Activated T-cell treated with anti-CD3 and anti-CD28 coated beads for 48 hours (primary cell): ENCODE measurements around the gene GNAI3.

Experiments
- DNase-seq: peaks from one replicate; pipeline ENCODE4 v3.0.0-alpha.2; 2020; ENCODE audit warnings: low read depth

GNAI3 gene

DNA sequence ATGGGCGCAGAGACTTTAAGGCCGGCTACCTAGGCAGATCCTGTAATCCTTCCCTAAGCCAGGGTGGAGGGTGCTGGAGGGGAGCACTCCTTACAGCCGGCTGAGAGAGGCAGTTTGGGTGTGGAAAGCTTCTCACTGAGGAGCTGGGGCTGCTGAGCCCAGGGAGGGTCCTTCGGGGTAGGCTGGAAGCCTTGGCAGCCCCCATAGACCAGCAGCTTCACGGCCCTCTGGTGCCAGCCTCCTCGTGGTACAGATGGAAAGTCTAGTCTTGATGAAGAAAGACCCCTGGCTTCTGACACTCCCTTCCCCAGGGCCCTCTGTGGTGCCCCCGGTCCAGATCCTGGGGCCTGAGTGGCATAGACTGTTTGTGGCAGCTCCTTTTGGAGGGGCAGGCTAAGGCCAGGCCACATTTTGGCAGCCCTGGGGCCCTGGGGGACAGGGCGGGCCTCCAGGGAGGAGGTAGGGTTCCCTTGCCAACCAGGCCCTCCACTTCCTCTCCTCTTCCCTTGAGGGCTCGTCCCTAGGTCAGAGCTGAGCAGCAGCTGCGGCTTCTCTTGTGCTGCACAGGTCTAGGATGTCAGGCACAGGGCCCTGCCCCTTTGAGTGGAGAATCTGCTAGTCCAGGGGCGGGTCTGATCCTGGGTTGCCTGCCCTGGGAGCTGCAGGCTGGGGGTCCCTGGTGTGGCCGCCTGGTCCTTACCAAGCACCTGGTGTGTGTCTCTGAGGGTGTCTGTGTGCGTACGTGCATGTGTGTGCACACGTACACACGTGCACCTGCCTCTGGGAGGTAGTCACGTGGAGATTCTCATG, 76.0 kb downstream of the GNAI3 start:
- DNase-seq: no peak

DNA sequence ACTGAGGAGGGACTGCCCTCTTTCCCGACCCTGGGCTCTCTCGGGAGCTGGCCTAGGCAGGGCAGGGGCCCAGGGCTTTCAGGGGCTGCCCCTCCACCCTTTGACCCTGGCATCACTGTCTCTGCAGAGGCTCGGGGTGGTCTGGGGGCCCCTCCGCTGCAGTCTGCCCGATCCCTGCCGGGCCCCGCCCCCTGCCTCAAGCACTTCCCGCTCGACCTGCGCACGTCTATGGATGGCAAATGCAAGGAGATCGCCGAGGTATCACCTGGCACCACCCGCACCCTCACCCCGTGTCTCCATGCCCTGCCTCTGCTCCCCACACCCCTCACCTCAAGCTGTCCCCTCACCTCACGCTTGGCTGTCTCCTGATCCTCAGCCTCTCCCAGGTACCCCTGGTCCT, 76.8 kb downstream of the GNAI3 start:
- DNase-seq: no peak

DNA sequence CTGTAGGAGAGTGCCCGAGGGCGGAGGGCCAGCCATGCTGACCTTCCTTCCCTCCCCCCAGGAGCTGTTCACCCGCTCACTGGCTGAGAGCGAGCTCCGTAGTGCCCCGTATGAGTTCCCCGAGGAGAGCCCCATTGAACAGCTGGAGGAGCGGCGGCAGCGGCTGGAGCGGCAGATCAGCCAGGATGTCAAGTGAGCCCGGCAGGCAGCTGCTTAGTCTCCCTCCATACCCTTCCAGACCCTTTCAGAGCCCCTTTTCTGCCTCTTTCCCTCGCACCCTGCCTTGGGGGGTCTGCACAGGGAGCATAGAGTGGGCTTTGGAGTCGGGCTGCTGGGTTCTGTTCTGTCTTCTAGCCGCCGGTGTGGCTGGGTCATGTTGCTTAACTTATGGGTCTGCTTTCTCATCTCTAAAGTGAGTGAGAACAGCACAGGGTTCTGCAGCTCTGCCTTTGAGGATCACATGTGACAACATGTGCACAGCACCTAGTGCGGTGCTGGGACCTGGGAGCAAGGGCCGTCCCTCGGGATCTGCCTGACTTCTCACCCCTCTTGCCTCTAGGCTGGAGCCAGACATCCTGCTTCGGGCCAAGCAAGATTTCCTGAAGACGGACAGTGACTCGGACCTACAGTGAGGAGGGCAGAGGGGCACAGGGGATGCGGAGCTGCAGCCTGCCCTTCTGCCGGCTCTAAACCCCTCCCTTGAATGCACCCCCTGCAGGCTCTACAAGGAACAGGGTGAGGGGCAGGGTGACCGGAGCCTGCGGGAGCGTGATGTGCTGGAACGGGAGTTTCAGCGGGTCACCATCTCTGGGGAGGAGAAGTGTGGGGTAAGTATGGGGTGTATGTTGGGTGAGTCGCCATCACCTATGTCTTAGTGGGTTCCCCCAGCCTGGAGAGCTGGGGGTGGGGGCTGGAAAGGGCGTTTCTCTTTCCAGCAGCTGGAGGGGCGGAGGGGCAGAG, 77.5 kb downstream of the GNAI3 start:
- DNase-seq: no peak

DNA sequence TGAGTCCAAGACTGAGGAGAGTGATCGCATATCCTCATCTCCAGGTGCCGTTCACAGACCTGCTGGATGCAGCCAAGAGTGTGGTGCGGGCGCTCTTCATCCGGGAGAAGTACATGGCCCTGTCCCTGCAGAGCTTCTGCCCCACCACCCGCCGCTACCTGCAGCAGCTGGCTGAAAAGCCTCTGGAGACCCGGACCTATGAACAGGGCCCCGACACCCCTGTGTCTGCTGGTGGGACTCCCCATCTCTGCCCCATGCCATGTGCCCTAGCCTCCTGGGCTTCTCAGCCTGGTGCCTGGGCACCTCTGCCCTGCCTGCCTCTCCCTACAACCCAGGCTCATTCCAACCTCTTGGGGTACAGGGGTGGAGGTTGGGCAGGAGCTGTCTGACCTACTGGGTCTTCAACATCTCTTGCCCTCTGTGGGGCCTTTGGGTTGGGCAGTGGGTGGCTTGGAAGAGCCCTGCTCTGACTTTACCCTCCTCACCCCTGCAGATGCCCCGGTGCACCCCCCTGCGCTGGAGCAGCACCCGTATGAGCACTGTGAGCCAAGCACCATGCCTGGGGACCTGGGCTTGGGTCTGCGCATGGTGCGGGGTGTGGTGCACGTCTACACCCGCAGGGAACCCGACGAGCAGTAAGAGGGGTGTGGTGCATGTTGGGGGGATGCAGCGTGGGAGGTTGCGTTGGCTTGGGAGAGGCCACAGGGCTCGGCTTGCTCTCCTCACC, 78.4 kb downstream of the GNAI3 start:
- DNase-seq: no peak

DNA sequence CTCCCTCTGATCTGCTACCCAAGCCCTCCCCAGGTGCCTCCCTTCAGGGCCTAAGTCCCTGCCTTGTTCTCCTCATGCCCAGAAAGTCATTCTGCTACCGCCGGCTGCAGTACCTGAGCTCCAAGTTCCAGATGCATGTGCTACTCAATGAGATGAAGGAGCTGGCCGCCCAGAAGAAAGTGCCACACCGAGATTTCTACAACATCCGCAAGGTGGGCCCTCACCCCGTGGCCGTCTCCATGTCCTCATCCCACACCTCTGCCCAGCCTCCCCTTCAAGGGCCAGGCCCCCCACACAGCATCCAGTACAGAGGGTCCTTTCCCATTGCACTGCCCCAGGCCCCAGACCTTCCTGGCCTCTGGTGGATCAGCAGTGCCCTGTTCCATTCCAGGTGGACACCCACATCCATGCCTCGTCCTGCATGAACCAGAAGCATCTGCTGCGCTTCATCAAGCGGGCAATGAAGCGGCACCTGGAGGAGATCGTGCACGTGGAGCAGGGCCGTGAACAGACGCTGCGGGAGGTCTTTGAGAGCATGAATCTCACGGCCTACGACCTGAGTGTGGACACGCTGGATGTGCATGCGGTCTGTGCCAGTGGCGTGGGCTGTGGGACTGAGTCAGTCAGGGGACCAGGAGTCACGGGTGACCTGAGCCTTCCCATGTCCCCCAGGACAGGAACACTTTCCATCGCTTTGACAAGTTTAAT, 79.4 kb downstream of the GNAI3 start:
- DNase-seq: no peak

DNA sequence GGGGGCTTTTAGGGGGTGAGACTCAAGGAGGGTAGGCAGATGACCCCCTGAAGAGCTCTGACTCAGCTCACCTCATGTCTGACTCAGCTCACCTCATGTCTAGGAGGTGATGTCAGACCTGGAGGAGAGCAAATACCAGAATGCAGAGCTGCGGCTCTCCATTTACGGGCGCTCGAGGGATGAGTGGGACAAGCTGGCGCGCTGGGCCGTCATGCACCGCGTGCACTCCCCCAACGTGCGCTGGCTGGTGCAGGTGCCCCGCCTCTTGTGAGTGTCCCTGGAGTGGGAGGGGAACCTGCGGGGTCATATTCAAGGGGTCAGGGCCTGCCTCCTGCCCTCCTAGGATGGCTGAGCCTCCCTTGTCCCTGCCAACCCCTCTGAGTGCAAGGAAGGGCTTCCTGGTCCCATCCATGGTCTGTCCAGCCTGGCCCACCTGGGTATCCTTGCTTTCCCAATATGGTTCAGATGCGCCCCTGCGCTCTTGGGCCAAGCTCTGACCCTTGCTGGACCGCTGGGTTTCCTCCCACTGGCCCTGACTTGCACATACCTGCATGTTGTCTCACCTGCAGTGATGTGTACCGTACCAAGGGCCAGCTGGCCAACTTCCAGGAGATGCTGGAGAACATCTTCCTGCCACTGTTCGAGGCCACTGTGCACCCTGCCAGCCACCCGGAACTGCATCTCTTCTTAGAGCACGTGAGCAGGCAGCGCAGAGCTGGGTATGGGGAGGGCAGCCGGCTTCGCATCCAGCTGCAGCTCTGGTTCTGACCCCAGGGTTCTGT, 80.3 kb downstream of the GNAI3 start:
- no peak for DNase-seq

DNA sequence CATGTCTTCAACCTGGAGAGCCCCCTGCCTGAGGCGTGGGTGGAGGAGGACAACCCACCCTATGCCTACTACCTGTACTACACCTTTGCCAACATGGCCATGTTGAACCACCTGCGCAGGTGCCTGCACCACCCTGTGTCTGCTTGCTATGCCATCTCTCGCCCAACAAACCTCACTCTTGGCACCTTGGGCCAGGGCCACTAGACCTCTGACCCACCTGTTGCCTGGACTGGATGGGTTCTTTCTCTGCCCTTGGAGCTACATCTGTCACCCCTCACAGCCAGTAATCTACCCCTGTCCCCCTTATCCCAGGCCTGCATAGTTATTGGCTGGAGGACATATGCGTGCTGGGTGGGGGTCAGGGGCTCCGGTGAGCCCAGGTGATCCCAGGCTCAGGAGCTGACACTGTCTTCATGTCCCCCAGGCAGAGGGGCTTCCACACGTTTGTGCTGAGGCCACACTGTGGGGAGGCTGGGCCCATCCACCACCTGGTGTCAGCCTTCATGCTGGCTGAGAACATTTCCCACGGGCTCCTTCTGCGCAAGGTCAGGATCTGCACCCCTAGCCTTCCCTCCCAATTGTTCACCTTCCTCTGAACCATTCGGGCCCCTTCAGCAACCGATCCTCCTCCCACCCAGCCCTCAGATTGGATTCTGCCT, 81.1 kb downstream of the GNAI3 start:
- no peak for DNase-seq

DNA sequence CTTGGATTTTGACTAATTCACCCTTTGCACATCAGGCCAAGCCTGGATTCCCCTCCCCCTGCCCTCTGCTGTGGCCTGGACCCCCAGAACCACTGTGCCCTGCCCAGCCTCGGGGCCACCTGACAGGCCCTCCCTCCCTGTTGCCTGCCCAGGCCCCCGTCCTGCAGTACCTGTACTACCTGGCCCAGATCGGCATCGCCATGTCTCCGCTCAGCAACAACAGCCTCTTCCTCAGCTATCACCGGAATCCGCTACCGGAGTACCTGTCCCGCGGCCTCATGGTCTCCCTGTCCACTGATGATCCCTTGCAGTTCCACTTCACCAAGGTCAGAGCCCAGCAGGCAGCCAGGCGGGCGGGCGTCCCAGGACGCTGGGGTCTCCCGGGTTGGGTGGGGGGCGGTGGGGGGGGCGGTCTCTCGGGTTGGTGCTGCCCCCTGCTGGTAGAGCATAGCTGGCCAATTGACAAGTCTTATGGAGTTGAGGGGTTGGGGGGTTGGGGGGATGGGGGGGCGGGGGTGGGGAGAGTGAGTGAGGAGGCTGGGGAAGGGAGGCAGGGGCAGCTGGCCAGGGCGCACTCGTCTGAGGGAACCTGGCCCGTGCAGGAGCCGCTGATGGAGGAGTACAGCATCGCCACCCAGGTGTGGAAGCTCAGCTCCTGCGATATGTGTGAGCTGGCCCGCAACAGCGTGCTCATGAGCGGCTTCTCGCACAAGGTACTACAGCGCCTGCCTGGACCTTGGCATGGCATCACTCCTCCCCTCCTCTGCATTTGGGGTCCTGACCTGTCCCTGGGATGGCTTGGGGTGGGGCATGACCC, 81.9 kb downstream of the GNAI3 start:
- no peak for DNase-seq

DNA sequence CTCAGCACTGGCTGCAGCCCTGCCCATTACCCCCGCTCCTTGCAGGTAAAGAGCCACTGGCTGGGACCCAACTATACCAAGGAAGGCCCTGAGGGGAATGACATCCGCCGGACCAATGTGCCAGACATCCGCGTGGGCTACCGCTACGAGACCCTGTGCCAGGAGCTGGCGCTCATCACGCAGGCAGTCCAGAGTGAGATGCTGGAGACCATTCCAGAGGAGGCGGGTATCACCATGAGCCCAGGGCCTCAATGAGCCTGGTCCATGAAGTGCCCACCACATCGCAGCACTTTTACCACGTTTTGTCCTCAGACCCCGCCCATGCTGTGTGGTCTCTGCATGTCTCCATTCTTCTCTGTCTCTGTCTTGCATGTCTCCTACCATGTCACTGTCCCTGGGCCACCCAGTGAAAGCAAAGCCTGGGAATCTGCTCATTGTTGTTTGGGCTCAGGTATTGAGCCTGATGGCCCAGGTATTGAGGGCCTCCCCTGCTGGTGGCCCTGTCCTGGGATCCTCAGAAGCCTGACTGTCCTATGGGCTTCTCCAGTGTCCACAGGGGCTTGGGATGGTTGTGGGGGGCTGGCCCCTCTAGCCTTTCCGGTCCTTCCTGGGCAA, 82.6 kb downstream of the GNAI3 start:
- DNase-seq: no peak

DNA sequence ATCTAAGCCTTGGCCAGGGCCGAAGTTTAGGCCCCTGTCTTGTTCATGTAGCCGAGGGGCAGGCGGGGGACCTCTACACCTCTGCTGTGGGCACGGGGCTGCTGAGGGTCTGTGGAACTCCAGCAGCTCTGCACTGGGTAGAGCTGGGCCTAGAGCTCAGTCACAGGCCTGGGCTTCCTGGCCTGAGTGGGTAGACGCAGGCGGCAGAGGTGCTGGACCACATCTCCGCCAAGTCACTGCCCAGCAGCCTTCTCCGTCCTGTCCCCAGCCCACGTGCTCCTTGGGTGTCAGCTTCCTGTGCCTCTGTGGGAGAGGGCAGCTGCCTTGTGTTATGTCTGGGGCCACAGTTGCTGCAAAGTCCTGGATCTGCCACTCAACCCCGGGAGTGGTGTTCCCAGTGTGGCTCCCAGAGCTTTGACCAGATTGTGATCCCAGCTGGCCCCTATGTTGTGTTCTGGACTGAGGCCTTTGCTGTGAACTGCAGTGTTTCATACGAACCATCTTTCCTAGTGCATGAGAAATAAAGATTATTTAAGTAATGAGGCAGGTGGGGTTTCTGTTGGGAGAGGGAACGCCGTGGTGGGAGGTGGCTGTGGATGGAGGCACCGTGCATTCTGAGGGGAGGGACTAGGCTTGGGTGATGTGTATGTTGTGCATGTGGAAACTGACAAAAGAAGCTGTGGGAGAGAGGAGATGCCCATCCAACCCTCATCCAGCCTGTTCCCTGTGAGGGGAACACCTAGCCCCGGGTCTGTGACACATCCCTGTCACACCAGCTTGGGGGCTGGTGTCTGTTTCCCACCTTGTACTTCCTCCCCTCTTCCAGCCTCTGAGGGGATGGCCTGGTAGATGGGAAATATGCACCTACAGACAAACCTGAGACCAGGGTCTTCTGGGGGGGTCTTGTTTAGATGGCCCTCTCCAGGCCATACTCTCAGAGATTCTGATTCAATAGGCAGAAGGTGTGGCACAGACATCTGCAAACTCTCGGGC, 83.4 kb downstream of the GNAI3 start:
- no peak for DNase-seq

DNA sequence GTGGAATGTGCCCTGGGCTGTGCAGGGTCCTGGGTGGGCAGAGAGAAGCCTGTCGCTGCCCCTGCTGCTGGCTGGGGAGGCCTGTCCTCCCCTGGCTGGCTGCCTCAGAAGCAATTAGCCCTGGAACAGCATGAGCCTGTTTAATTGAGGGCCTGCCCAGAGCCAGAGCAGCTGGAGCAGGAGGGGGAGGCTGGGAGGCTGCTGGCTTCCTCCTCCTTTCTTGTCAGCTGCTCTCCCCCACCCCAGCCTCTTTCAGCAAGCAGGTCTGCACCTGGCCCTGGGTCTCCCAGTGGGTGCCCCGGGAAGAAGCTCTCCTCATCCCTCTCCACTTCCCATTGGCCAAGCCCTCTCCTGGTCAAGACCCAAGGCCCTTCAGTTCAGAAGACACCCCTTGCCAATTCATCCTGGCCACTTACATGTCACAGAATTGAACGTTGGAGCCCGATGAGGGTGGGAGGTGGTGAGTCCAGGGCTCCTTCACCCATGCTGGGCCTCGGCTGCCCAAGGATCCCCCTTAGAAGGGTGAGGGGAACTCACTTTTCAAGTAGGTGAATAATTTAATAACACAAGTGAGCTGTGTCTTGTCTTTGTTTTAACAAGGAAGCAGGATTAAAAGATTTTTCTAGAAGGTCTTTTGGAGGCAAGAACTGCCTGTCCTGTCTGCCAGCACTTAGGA, 84.4 kb downstream of the GNAI3 start:
- no peak for DNase-seq

DNA sequence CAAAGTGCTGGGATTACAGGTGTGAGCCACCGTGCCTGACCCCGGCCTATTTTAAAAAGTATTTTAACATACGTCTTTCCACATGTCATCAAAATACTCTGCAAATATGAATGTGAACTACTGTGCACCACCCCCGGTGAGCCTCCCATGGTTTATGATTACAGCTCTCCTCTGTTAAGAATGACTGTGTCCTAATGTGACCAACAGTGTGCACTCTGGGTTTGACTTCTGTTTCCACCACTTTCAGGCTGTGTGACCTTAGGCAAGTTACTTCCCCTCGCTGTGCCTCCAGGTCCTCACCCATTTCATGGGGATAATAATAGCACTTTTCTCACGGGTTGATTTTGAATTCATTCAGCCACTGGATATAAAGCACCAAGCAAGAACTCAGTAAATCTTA, 85.9 kb downstream of the GNAI3 start:
- no peak for DNase-seq

DNA sequence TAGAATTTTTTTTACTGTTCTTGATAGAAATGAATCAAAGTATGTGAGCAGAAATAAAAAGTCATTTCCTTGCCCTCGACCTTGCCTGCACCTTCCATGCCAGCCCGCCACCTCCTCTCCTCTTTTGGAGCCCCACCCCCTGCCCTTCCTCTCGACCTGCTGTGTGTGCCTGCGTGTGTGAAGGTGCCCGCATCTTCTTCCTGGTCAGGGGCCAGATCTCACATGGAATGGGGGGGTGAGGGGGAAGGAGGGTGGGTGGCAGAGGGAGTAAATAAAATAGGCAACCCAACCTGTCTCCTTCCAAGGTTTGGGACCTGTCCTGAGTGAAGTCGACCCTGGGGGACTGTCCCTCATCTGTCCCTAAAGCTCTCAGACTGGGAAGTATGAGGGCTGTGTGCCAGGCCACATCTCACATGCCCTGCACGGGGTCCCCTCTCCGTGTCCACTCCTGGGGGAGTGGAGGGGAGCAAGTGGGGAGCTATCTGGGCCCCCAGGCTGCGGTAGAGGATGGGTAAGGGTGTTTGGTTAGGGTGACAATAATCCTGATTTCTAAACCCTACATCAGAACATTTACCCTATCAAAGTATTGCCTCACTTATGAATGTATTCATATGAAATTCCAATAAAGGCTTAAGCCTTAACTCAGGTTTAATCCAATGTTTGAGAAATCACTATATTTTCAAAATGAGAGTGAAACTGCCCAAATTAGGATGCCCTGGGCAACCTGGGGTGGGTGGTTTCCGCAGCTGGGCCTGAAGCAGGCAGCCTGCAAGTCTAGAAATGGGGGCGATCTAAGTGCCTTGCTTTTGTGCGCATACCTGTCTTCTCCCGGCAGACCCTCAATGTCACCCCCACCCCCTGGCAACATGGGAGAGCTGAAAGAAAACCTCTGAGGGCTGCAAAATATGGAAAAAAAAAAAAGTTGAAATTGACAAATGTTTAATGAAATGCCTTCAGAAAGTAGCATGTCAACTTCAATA, 86.6 kb downstream of the GNAI3 start:
- DNase-seq: no peak

DNA sequence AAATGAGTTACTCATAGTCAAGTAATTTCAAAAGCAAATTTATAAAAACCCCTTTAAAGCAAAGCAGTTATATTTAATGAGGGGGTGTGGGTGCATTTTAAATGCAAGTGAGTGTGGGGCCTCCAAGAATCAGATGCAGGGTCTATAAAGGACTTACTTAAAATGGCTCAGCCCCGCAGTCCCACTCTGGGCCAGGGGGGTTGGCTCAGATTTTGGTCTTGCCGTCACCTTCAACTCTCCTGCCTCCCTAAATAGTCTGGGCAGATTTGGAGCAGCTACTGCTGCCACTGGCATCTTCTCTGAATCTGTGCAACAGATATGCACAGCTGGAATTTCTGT, 87.4 kb downstream of the GNAI3 start:
- no peak for DNase-seq

DNA sequence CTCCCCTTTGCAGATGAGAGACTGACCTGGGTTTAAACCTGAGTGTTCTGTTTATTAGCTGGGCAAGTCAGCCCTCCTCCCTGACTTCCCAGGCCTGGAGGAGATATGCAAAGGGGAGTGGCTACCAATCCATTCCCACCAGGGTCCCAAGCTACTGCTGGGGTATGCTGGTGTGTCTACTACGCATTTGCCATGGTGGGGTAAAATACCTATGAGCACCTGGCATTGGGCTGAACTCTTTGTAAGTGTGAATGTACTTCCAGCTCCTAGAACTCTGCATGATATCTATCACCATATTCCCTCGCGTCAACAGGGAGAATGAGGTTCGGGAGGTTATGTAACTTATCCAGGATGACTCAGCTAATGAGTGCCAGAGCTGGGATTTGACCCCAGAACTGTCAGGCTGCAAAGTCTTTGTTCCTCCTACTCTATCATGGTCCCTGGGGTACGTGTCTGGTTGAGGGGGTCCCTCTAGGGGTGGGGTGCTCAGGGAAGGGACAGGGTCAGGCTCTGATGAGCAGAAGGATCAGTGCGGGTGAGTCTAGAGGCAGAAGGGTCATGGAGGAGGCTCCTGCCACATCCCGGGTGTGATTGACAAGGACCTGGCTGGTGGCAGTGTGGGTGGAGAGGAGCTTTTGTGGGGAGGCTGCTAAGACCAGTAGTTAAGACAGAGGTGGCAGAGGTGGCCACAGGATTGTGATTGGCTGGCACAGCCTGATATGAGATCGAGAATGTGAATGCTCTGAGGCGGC, 88.0 kb downstream of the GNAI3 start:
- no peak for DNase-seq

DNA sequence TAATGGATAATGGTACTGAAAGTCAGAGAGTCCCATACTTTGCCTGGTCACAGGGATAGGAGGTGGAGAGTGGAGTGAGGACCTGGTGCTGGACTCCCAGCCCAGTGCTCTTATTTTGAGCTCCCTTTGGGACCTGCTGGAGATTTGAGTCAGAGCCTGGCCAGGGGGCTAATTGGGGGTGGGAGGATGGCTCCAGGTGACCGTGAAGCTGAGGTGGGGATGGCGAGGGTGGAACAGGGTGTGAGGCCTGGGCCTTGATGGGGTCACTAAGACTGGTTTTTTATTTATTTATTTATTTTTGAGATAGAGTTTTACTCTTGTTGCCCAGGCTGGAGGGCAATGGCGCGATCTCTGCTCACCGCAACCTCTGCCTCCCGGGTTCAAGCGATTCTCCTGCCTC, 89.0 kb downstream of the GNAI3 start:
- DNase-seq: no peak
